Stimulated activated CD8-positive, alpha-beta memory T cell treated with anti-CD3 and anti-CD28 coated beads, Interleukin-7, amount 100 ng/mL, for 48 hours (primary cell): ENCODE measurements around the gene PTCHD1.

Experiments used
- DNase-seq, 2 donors: peaks; one replicate each; pipeline ENCODE4 v3.0.0-alpha.2; 2020; ENCODE audit warnings: low read depth in 1 of 2; ENCODE audit errors: extremely low read depth in 1 of 2

PTCHD1 gene

GRCh38 chrX:23344904-23345271 lies 10.2 kb downstream of the PTCHD1 start:
- DNase-seq = no peak

- DNase-seq = no peak
Measured at GRCh38 chrX:23356189-23356588, 21.5 kb downstream of the PTCHD1 start.

GRCh38 chrX:23364416-23364815 lies 29.8 kb downstream of the PTCHD1 start:
- DNase-seq = no peak

- no peak for DNase-seq
Measured at GRCh38 chrX:23365541-23365940, 30.9 kb downstream of the PTCHD1 start.

GRCh38 chrX:23366914-23367313 lies 32.3 kb downstream of the PTCHD1 start:
- no peak for DNase-seq

- no peak for DNase-seq
Measured at GRCh38 chrX:23369027-23369426, 34.4 kb downstream of the PTCHD1 start.

GRCh38 chrX:23372220-23372902 lies 37.7 kb downstream of the PTCHD1 start:
- DNase-seq = no peak

- no peak for DNase-seq
Measured at GRCh38 chrX:23373129-23373804, 38.6 kb downstream of the PTCHD1 start.

GRCh38 chrX:23374291-23374690 lies 39.6 kb downstream of the PTCHD1 start:
- no peak for DNase-seq

- DNase-seq = no peak
Measured at GRCh38 chrX:23376581-23376980, 41.9 kb downstream of the PTCHD1 start.

- no peak for DNase-seq
Measured at GRCh38 chrX:23380581-23380980, 45.9 kb downstream of the PTCHD1 start.

GRCh38 chrX:23381099-23382087 lies 46.7 kb downstream of the PTCHD1 start:
- DNase-seq = no peak

GRCh38 chrX:23382572-23382971 lies 47.9 kb downstream of the PTCHD1 start:
- DNase-seq = no peak

- no peak for DNase-seq
Measured at GRCh38 chrX:23383411-23383810, 48.8 kb downstream of the PTCHD1 start.

- no peak for DNase-seq
Measured at GRCh38 chrX:23385242-23385641, 50.6 kb downstream of the PTCHD1 start.

GRCh38 chrX:23386260-23386659 lies 51.6 kb downstream of the PTCHD1 start:
- DNase-seq = no peak

- no peak for DNase-seq
Measured at GRCh38 chrX:23386726-23387125, 52.1 kb downstream of the PTCHD1 start.

- no peak for DNase-seq
Measured at GRCh38 chrX:23387550-23388184, 53.0 kb downstream of the PTCHD1 start.

- no peak for DNase-seq
Measured at GRCh38 chrX:23389196-23389792, 54.6 kb downstream of the PTCHD1 start.

- DNase-seq = no peak
Measured at GRCh38 chrX:23390979-23391378, 56.3 kb downstream of the PTCHD1 start.

- DNase-seq = no peak
Measured at GRCh38 chrX:23392195-23392594, 57.5 kb downstream of the PTCHD1 start.
